Ishikawa (cell line): ENCODE results near the gene ZNF672.

ENCODE experiments used
- CEBPB ChIP-seq: IDR thresholded peaks from 2 replicates; pipeline ENCODE4 v1.6.1; 2012
- EP300 ChIP-seq: IDR thresholded peaks from 2 replicates; pipeline ENCODE4 v1.6.1; 2012; ENCODE audit warnings: borderline replicate concordance
- MAX ChIP-seq: IDR thresholded peaks from 2 replicates; pipeline ENCODE4 v1.6.1; 2012
- RAD21 ChIP-seq: IDR thresholded peaks from 2 replicates; pipeline ENCODE4 v1.6.1; 2012; ENCODE audit warnings: low read depth
- TAF1 ChIP-seq: IDR thresholded peaks from 2 replicates; pipeline ENCODE4 v1.6.1; 2012; ENCODE audit warnings: low read depth, mild to moderate bottlenecking
- TCF12 ChIP-seq: IDR thresholded peaks from 2 replicates; pipeline ENCODE4 v1.6.1; 2012; ENCODE audit warnings: low read depth
- TF ChIP-seq, protein P1 (sequence below): IDR thresholded peaks from 2 replicates; pipeline ENCODE4 v1.6.1; 2012; ENCODE audit warnings: low read depth, mild to moderate bottlenecking

- TF ChIP-seq, protein P1, sequence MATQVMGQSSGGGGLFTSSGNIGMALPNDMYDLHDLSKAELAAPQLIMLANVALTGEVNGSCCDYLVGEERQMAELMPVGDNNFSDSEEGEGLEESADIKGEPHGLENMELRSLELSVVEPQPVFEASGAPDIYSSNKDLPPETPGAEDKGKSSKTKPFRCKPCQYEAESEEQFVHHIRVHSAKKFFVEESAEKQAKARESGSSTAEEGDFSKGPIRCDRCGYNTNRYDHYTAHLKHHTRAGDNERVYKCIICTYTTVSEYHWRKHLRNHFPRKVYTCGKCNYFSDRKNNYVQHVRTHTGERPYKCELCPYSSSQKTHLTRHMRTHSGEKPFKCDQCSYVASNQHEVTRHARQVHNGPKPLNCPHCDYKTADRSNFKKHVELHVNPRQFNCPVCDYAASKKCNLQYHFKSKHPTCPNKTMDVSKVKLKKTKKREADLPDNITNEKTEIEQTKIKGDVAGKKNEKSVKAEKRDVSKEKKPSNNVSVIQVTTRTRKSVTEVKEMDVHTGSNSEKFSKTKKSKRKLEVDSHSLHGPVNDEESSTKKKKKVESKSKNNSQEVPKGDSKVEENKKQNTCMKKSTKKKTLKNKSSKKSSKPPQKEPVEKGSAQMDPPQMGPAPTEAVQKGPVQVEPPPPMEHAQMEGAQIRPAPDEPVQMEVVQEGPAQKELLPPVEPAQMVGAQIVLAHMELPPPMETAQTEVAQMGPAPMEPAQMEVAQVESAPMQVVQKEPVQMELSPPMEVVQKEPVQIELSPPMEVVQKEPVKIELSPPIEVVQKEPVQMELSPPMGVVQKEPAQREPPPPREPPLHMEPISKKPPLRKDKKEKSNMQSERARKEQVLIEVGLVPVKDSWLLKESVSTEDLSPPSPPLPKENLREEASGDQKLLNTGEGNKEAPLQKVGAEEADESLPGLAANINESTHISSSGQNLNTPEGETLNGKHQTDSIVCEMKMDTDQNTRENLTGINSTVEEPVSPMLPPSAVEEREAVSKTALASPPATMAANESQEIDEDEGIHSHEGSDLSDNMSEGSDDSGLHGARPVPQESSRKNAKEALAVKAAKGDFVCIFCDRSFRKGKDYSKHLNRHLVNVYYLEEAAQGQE, result no peak
- no peak for TF ChIP-seq MAX
- TF ChIP-seq EP300, result no peak
- no peak for TF ChIP-seq TCF12
- no peak for TF ChIP-seq TAF1
- no peak for TF ChIP-seq RAD21
- no peak for TF ChIP-seq CEBPB
These were observed 29.1 kb upstream of the ZNF672 start for GRCh38 chr1:248808876-248809275.
